ENCODE data around the gene MMP10. TPM values are rescaled to one million over a fixed set of nuclear protein-coding genes. Genes with fewer than 3 reads are reported as not detected.

MMP10 gene
- total and polyA plus RNA-seq, 7 donors, result 0.14 to 0.17 TPM; not detected in 5

- H3K4me1 ChIP-seq, result no peaks in the 10 kb centered on the region
- H3K27ac ChIP-seq, result no peak overlapping the region
- H3K27me3 ChIP-seq (ENCODE audit: insufficient read depth in 3 of 3, low read length in 2 of 3), result no peaks in the 10 kb centered on the region
- no peaks in the 10 kb centered on the region for H3K9me3 ChIP-seq
- ATAC-seq (no peak), DNase-seq (no peak)
- no peak overlapping the region for H3K4me3 ChIP-seq
- TF ChIP-seq CTCF (IDR thresholded peaks at IDR 0.05), result no peak
- intact Hi-C loops (cut with DNase I), result no loop called here
- no peaks in the 10 kb centered on the region for H3K36me3 ChIP-seq (ENCODE audit: insufficient read depth in 1 of 2, low read depth in 1 of 2)
Measured at GRCh38 chr11:102783016-102783415, 2.6 kb upstream of the MMP10 start.

- DNase-seq (no peak), ATAC-seq (no peak)
- Histone ChIP-seq H3K4me1 (no peaks in the 10 kb centered on the region), H3K36me3 (ENCODE audit: insufficient read depth in 1 of 2, low read depth in 1 of 2) (no peaks in the 10 kb centered on the region), H3K27me3 (ENCODE audit: insufficient read depth in 3 of 3, low read length in 2 of 3) (no peaks in the 10 kb centered on the region), H3K27ac (no peak overlapping the region), H3K4me3 (no peak overlapping the region), H3K9me3 (no peaks in the 10 kb centered on the region)
- WGBS, 3 donors, result 88 to 93% (median 90%) methylated on average over 2 of the region's 2 CpGs
- no peak for TF ChIP-seq CTCF (IDR thresholded peaks at IDR 0.05)
- intact Hi-C loops (cut with DNase I), result no loop called here
Measured at GRCh38 chr11:102781676-102782075, 1.2 kb upstream of the MMP10 start.

GRCh38 chr11:102776454-102776853 is 4.0 kb downstream of the MMP10 start:
- H3K27ac ChIP-seq, result no peak overlapping the region
- DNase-seq, result no peak
- H3K27me3 ChIP-seq (ENCODE audit: insufficient read depth in 3 of 3, low read length in 2 of 3), result no peaks in the 10 kb centered on the region
- ATAC-seq, result no peak
- H3K36me3 ChIP-seq (ENCODE audit: insufficient read depth in 1 of 2, low read depth in 1 of 2), result no peaks in the 10 kb centered on the region
- intact Hi-C loops (cut with DNase I), result no loop called here
- no peaks in the 10 kb centered on the region for H3K4me1 ChIP-seq
- no peak overlapping the region for H3K4me3 ChIP-seq
- WGBS, 3 donors, result 74 to 78% (median 75%) methylated on average over 5 of the region's 5 CpGs
- H3K9me3 ChIP-seq, result no peaks in the 10 kb centered on the region
- no peak for TF ChIP-seq CTCF (IDR thresholded peaks at IDR 0.05)

GRCh38 chr11:102773386-102773785 is 7.0 kb downstream of the MMP10 start:
- no peak overlapping the region for H3K4me3 ChIP-seq
- no peak for TF ChIP-seq CTCF (IDR thresholded peaks at IDR 0.05)
- ATAC-seq (no peak), DNase-seq (no peak)
- no peak overlapping the region for H3K27ac ChIP-seq
- no peaks in the 10 kb centered on the region for H3K9me3 ChIP-seq
- intact Hi-C loops (cut with DNase I), result no loop called here
- H3K4me1 ChIP-seq, result no peaks in the 10 kb centered on the region
- 60 to 67% (median 62%) methylated on average over 4 of the region's 4 CpGs for WGBS, 3 donors
- H3K27me3 ChIP-seq (ENCODE audit: insufficient read depth in 3 of 3, low read length in 2 of 3), result no peaks in the 10 kb centered on the region
- no peaks in the 10 kb centered on the region for H3K36me3 ChIP-seq (ENCODE audit: insufficient read depth in 1 of 2, low read depth in 1 of 2)

GRCh38 chr11:102771351-102771750 is 9.1 kb downstream of the MMP10 start:
- no peaks in the 10 kb centered on the region for H3K36me3 ChIP-seq (ENCODE audit: insufficient read depth in 1 of 2, low read depth in 1 of 2)
- DNase-seq, result no peak
- no peaks in the 10 kb centered on the region for H3K27me3 ChIP-seq (ENCODE audit: insufficient read depth in 3 of 3, low read length in 2 of 3)
- intact Hi-C loops (cut with DNase I), result no loop called here
- no peak overlapping the region for H3K27ac ChIP-seq
- H3K4me1 ChIP-seq, result no peaks in the 10 kb centered on the region
- no peak overlapping the region for H3K4me3 ChIP-seq
- WGBS, 3 donors, result 58 to 79% (median 65%) methylated on average over 1 of the region's 1 CpG
- H3K9me3 ChIP-seq, result no peaks in the 10 kb centered on the region
- TF ChIP-seq CTCF (IDR thresholded peaks at IDR 0.05), result no peak
- no peak for ATAC-seq

Measured in psoas muscle (tissue), 8 donors.